H9 (cell line): ENCODE data around the gene HSPA8. TPM values are rescaled to one million over a fixed set of nuclear protein-coding genes. Genes with fewer than 3 reads are reported as not detected.

ENCODE experiments used
- DNase-seq: peaks from one replicate; pipeline ENCODE4 v3.0.0-alpha.2; 2017
- H2AFZ ChIP-seq: one replicate; pipeline ENCODE4 v1.6.1; 2013; ENCODE audit warnings: mild to moderate bottlenecking, low read length, control low read depth, moderate library complexity
- H2AK5ac ChIP-seq: 2 replicates; pipeline ENCODE4 v1.6.1; 2013; ENCODE audit warnings: low read length, control low read depth, mixed read lengths; ENCODE audit not compliant: insufficient read length
- H2BK120ac ChIP-seq: one replicate; pipeline ENCODE4 v1.6.1; 2013; ENCODE audit warnings: low read depth, mild to moderate bottlenecking, low read length, control low read depth, inconsistent platforms; ENCODE audit not compliant: poor library complexity, severe bottlenecking
- H2BK12ac ChIP-seq: 2 replicates; pipeline ENCODE4 v1.6.1; 2013; ENCODE audit warnings: low read length, control low read depth, mixed read lengths, low read depth; ENCODE audit not compliant: insufficient read length
- H2BK15ac ChIP-seq: 2 replicates; pipeline ENCODE4 v1.6.1; 2013; ENCODE audit warnings: low read depth, low read length, control low read depth
- H2BK20ac ChIP-seq: one replicate; pipeline ENCODE4 v1.6.1; 2013; ENCODE audit warnings: low read depth, mild to moderate bottlenecking, low read length, control low read depth, inconsistent platforms; ENCODE audit not compliant: poor library complexity, severe bottlenecking
- H2BK5ac ChIP-seq: 2 replicates; pipeline ENCODE4 v1.6.1; 2013; ENCODE audit warnings: low read length, control low read depth, mixed read lengths; ENCODE audit not compliant: insufficient read length
- H3K14ac ChIP-seq: 2 replicates; pipeline ENCODE4 v1.6.1; 2013; ENCODE audit warnings: low read length, control low read depth; ENCODE audit not compliant: insufficient read depth
- H3K18ac ChIP-seq: 2 replicates; pipeline ENCODE4 v1.6.1; 2013; ENCODE audit warnings: low read depth, mild to moderate bottlenecking, mixed read lengths, low read length, control low read depth; ENCODE audit not compliant: insufficient read length
- H3K23ac ChIP-seq: 2 replicates; pipeline ENCODE4 v1.6.1; 2013; ENCODE audit warnings: low read length, control low read depth, mixed read lengths, low read depth; ENCODE audit not compliant: insufficient read length
- H3K23me2 ChIP-seq: 2 replicates; pipeline ENCODE4 v1.6.1; 2013; ENCODE audit warnings: low read depth, mild to moderate bottlenecking, mixed read lengths, low read length, control low read depth; ENCODE audit not compliant: insufficient read length, poor library complexity, severe bottlenecking
- H3K27ac ChIP-seq: 2 replicates; pipeline ENCODE4 v1.5.1; 2013; ENCODE audit warnings: low read length, control low read depth, mixed read lengths, low read depth; ENCODE audit not compliant: insufficient read length
- H3K27me3 ChIP-seq: 2 replicates; pipeline ENCODE4 v1.6.1; 2013; ENCODE audit warnings: low read length, control low read depth, inconsistent platforms; ENCODE audit not compliant: insufficient read depth
- H3K4ac ChIP-seq: 2 replicates; pipeline ENCODE4 v1.6.1; 2013; ENCODE audit warnings: low read depth, mild to moderate bottlenecking, control low read depth, inconsistent platforms, low read length, moderate library complexity
- H3K4me1 ChIP-seq: 2 replicates; pipeline ENCODE4 v1.6.1; 2013; ENCODE audit warnings: low read length, control low read depth, inconsistent platforms; ENCODE audit not compliant: insufficient read depth
- H3K4me2 ChIP-seq: 2 replicates; pipeline ENCODE4 v1.6.1; 2013; ENCODE audit warnings: low read length, control low read depth, mixed read lengths; ENCODE audit not compliant: insufficient read length, insufficient read depth
- H3K56ac ChIP-seq: 2 replicates; pipeline ENCODE4 v1.6.1; 2013; ENCODE audit warnings: low read depth, mild to moderate bottlenecking, mixed read lengths, low read length, control low read depth; ENCODE audit not compliant: insufficient read length
- H3K79me1 ChIP-seq: 2 replicates; pipeline ENCODE4 v1.6.1; 2013; ENCODE audit warnings: low read depth, mild to moderate bottlenecking, moderate library complexity, low read length, control low read depth, inconsistent platforms; ENCODE audit not compliant: insufficient read depth, poor library complexity, severe bottlenecking
- H3K79me2 ChIP-seq: 2 replicates; pipeline ENCODE4 v1.6.1; 2013; ENCODE audit warnings: low read length, control low read depth, inconsistent platforms; ENCODE audit not compliant: insufficient read depth
- H3K9ac ChIP-seq: 2 replicates; pipeline ENCODE4 v1.6.1; 2013; ENCODE audit warnings: low read length, control low read depth, mixed read lengths; ENCODE audit not compliant: insufficient read length; ENCODE audit errors: extremely low read depth
- H3K9me3 ChIP-seq: one replicate; pipeline ENCODE4 v1.6.1; 2013; ENCODE audit warnings: low read depth, low read length, inconsistent platforms; ENCODE audit not compliant: control insufficient read depth
- H3T11ph ChIP-seq: one replicate; pipeline ENCODE4 v1.6.1; 2013; ENCODE audit warnings: mild to moderate bottlenecking, low read length, control low read depth, inconsistent platforms
- H4K20me1 ChIP-seq: one replicate; pipeline ENCODE4 v1.6.1; 2013; ENCODE audit not compliant: control insufficient read depth, insufficient read length, insufficient read depth
- H4K5ac ChIP-seq: 2 replicates; pipeline ENCODE4 v1.6.1; 2013; ENCODE audit warnings: low read depth, mild to moderate bottlenecking, mixed read lengths, low read length, control low read depth; ENCODE audit not compliant: insufficient read length
- H4K8ac ChIP-seq: replicated peaks from 2 replicates; pipeline ENCODE4 v1.6.1; 2013; ENCODE audit warnings: low read length, control low read depth, mixed read lengths, low read depth; ENCODE audit not compliant: insufficient read length
- H4K91ac ChIP-seq: 2 replicates; pipeline ENCODE4 v1.6.1; 2013; ENCODE audit warnings: low read depth, mild to moderate bottlenecking, moderate library complexity, mixed read lengths, low read length, control low read depth; ENCODE audit not compliant: insufficient read length
- H3K27ac Mint-ChIP-seq, 3 experiments: 2 replicates in 2 of 3; 3 replicates in 1 of 3; pipeline ENCODE4 v1.8.0; 2020 to 2021; ENCODE audit warnings: mixed read lengths in 3 of 3, mild to moderate bottlenecking in 1 of 3, moderate library complexity in 1 of 3
- H3K27me3 Mint-ChIP-seq: 2 replicates; pipeline ENCODE4 v1.8.0; 2021; ENCODE audit warnings: low read depth, mild to moderate bottlenecking, moderate library complexity, mixed read lengths
- H3K36me3 Mint-ChIP-seq, 3 experiments: 2 replicates in 2 of 3; 3 replicates in 1 of 3; pipeline ENCODE4 v1.8.0; 2020 to 2021; ENCODE audit warnings: low read depth in 3 of 3, mixed read lengths in 3 of 3; ENCODE audit not compliant: insufficient read depth in 1 of 3
- H3K4me1 Mint-ChIP-seq, 2 experiments: 2 replicates each; pipeline ENCODE4 v1.8.0; 2020; ENCODE audit warnings: mixed read lengths in 2 of 2
- H3K4me3 Mint-ChIP-seq, 2 experiments: 2 replicates in 1 of 2; 3 replicates in 1 of 2; pipeline ENCODE4 v1.8.0; 2020 to 2021; ENCODE audit warnings: mild to moderate bottlenecking in 2 of 2, mixed read lengths in 2 of 2, moderate library complexity in 1 of 2
- H3K9me3 Mint-ChIP-seq, 2 experiments: 2 replicates in 1 of 2; 3 replicates in 1 of 2; pipeline ENCODE4 v1.8.0; 2020; ENCODE audit warnings: mild to moderate bottlenecking in 2 of 2, mixed read lengths in 2 of 2, moderate library complexity in 1 of 2
- CTCF ChIP-seq: fragments of 200-600 bp; sonication (generic); conservative IDR thresholded peaks from 3 replicates; pipeline ENCODE4 v1.8.0; 2021; ENCODE audit warnings: antibody characterized with exemption, mild to moderate bottlenecking
- total RNA-seq: library from RNA; stranded (reverse); gene quantifications from 2 replicates; pipeline ENCODE4 v1.2.1, GENCODE V29; 2021

HSPA8 gene
- total RNA-seq, 1 experiment from 2014 or later = 2,160 TPM

- Histone ChIP-seq H3K14ac (no peak overlapping the region), H3K27ac (no peak overlapping the region), H2BK5ac (no peak overlapping the region), H2BK15ac (no peak overlapping the region), H3K79me2 (no peaks in the 10 kb centered on the region), H4K8ac (no peak overlapping the region), H3K4me1 (peaks cover 2% of the 10 kb centered on the region; the same call in 1 of the 2 replicates), H3K23me2 (no peaks in the 10 kb centered on the region), H3K27me3 (no peaks in the 10 kb centered on the region), H3K4me2 (no peak overlapping the region), H3K79me1 (no peaks in the 10 kb centered on the region), H2BK12ac (no peak overlapping the region), H3K18ac (no peak overlapping the region), H2BK20ac (no peak overlapping the region), H2BK120ac (no peak overlapping the region), H4K91ac (no peak overlapping the region), H4K20me1 (no peaks in the 10 kb centered on the region), H3K4ac (no peak overlapping the region), H2AK5ac (no peak overlapping the region), H3K9ac (no peak overlapping the region), H3K56ac (no peak overlapping the region), H2AFZ (no peak overlapping the region), H3T11ph (no peak overlapping the region), H4K5ac (no peak overlapping the region), H3K23ac (no peak overlapping the region), H3K9me3 (no peaks in the 10 kb centered on the region)
- H3K9me3 Mint-ChIP-seq = no peaks in the 10 kb centered on the region
- H3K27ac Mint-ChIP-seq = no peak overlapping the region
- H3K27me3 Mint-ChIP-seq = no peaks in the 10 kb centered on the region
- H3K4me1 Mint-ChIP-seq = peaks cover 39 to 43% of the 10 kb centered on the region in 2 experiments
- peaks cover 5 to 12% (median 7%) of the 10 kb centered on the region in 3 experiments; a peak in 6 of 7 replicates for H3K36me3 Mint-ChIP-seq
- H3K4me3 Mint-ChIP-seq = no peak overlapping the region
- TF ChIP-seq CTCF = no peak
- DNase-seq = no peak
Measured at GRCh38 chr11:123072762-123073161, 10.8 kb upstream of the HSPA8 start.
